ENCODE data around the gene KCMF1. TPM values are rescaled to one million over a fixed set of nuclear protein-coding genes. Genes with fewer than 3 reads are reported as not detected.
"Not testable (repeated sequence)": the region's sequence is repeated elsewhere in the genome, so short reads cannot be mapped to it uniquely, and the experiment has no call there.

The KCMF1 gene
- total RNA-seq, 1 donor from 2014 or later = 63.9 TPM

- Mint-ChIP-seq H3K4me1 (no peaks in the 10 kb centered on the region), H3K36me3 (no peaks in the 10 kb centered on the region), H3K4me3 (no peak overlapping the region), H3K9me3 (no peaks in the 10 kb centered on the region), H3K27me3 (ENCODE audit: low read depth) (no peaks in the 10 kb centered on the region), H3K27ac (no peak overlapping the region)
- TF ChIP-seq CTCF (IDR thresholded peaks at IDR 0.05; ENCODE audit: unreplicated experiment) = no peak
- no peak for DNase-seq (ENCODE audit: low spot score in 2 of 2, unreplicated experiment in 2 of 2)
These were observed 30.0 kb upstream of the KCMF1 start for GRCh38 chr2:84940831-84941412.

- Mint-ChIP-seq H3K4me3 (no peak overlapping the region), H3K4me1 (no peaks in the 10 kb centered on the region), H3K36me3 (no peaks in the 10 kb centered on the region), H3K9me3 (no peaks in the 10 kb centered on the region), H3K27me3 (ENCODE audit: low read depth) (no peaks in the 10 kb centered on the region), H3K27ac (no peak overlapping the region)
- DNase-seq (ENCODE audit: low spot score in 2 of 2, unreplicated experiment in 2 of 2) = no peak
- TF ChIP-seq CTCF (IDR thresholded peaks at IDR 0.05; ENCODE audit: unreplicated experiment) = no peak
These were observed 28.8 kb upstream of the KCMF1 start for GRCh38 chr2:84942166-84942565.

- H3K4me1 Mint-ChIP-seq = no peaks in the 10 kb centered on the region
- no peaks in the 10 kb centered on the region for H3K9me3 Mint-ChIP-seq
- DNase-seq (ENCODE audit: low spot score in 2 of 2, unreplicated experiment in 2 of 2) = no peak
- no peak overlapping the region for H3K27ac Mint-ChIP-seq
- H3K4me3 Mint-ChIP-seq = no peak overlapping the region
- no peak for TF ChIP-seq CTCF (IDR thresholded peaks at IDR 0.05; ENCODE audit: unreplicated experiment)
- H3K27me3 Mint-ChIP-seq (ENCODE audit: low read depth) = no peaks in the 10 kb centered on the region
- H3K36me3 Mint-ChIP-seq = no peaks in the 10 kb centered on the region
These were observed 28.0 kb upstream of the KCMF1 start for GRCh38 chr2:84942964-84943421.

- Mint-ChIP-seq H3K27ac (no peak overlapping the region), H3K36me3 (no peaks in the 10 kb centered on the region), H3K27me3 (ENCODE audit: low read depth) (no peaks in the 10 kb centered on the region), H3K9me3 (no peaks in the 10 kb centered on the region), H3K4me3 (no peak overlapping the region), H3K4me1 (no peaks in the 10 kb centered on the region)
- no peak for TF ChIP-seq CTCF (IDR thresholded peaks at IDR 0.05; ENCODE audit: unreplicated experiment)
- DNase-seq (ENCODE audit: low spot score in 2 of 2, unreplicated experiment in 2 of 2) = no peak
These were observed 26.6 kb upstream of the KCMF1 start for GRCh38 chr2:84944295-84944909.

- not testable (repeated sequence) for H3K9me3 Mint-ChIP-seq; DNase-seq (ENCODE audit: low spot score in 2 of 2, unreplicated experiment in 2 of 2); H3K27me3 Mint-ChIP-seq (ENCODE audit: low read depth); H3K36me3 Mint-ChIP-seq; H3K27ac Mint-ChIP-seq; H3K4me3 Mint-ChIP-seq; H3K4me1 Mint-ChIP-seq
These were observed 25.1 kb upstream of the KCMF1 start for GRCh38 chr2:84945838-84946203.

GRCh38 chr2:84946204-84947009, 24.6 kb upstream of the KCMF1 start:
- H3K4me3 Mint-ChIP-seq = no peak overlapping the region
- no peak for TF ChIP-seq CTCF (IDR thresholded peaks at IDR 0.05; ENCODE audit: unreplicated experiment)

More at GRCh38 chr2:84946204-84947009, 24.6 kb upstream of the KCMF1 start:
- DNase-seq (ENCODE audit: low spot score in 2 of 2, unreplicated experiment in 2 of 2) = no peak
- Mint-ChIP-seq H3K9me3 (no peaks in the 10 kb centered on the region), H3K27ac (no peak overlapping the region), H3K4me1 (no peaks in the 10 kb centered on the region), H3K27me3 (ENCODE audit: low read depth) (no peaks in the 10 kb centered on the region), H3K36me3 (no peaks in the 10 kb centered on the region)

All from mesothelial cell of epicardium (in vitro differentiated cells).